ENCODE results near the gene VIM. TPM values are rescaled to one million over a fixed set of nuclear protein-coding genes. Genes with fewer than 3 reads are reported as not detected.

VIM gene
- total and polyA plus RNA-seq, 10 of the 15 experiments (the other 5 are each of a cell fraction or from before 2014, with no cell fraction given), result 44.2 to 287 (median 188) TPM

GRCh38 chr10:17240616-17241015, 12.6 kb downstream of the VIM start:
- Histone ChIP-seq H2AFZ (ENCODE audit: control insufficient read depth, low read depth, low read length) (no peak overlapping the region), H4K20me1 (ENCODE audit: control insufficient read depth, insufficient read depth) (no peaks in the 10 kb centered on the region), H3K27me3 (replicated peaks in 1 of 2; ENCODE audit: control insufficient read depth in 2 of 2, insufficient read depth in 2 of 2, low read length in 1 of 2) (no peaks in the 10 kb centered on the region; a peak in 1 of 4 replicates), H3K36me3 (ENCODE audit: control insufficient read depth in 2 of 2, insufficient read depth in 2 of 2, low read length in 1 of 2) (no peaks in the 10 kb centered on the region; a peak in 1 of 4 replicates), H3K4me3 (no peak overlapping the region), H3K27ac (ENCODE audit: control insufficient read depth, insufficient read depth) (no peak overlapping the region), H3K9ac (ENCODE audit: control insufficient read depth, insufficient read depth, low read length) (no peak overlapping the region), H3K9me3 (replicated peaks; ENCODE audit: control insufficient read depth, insufficient read depth, low read length) (no peaks in the 10 kb centered on the region), H3K79me2 (ENCODE audit: control insufficient read depth, insufficient read depth, low read length) (no peaks in the 10 kb centered on the region), H3K4me2 (ENCODE audit: control insufficient read depth, insufficient read depth) (no peak overlapping the region), H3K4me1 (ENCODE audit: control insufficient read depth, insufficient read depth, low read length) (no peaks in the 10 kb centered on the region)
- in situ Hi-C loops (cut with MboI), result no loop called here
- ATAC-seq (no peak), FAIRE-seq (no peak), DNase-seq (ENCODE audit: low read depth, low spot score) (no peak)
- BruUV-seq (replicated peaks), result no TSS peak
- ChIA-PET SMC1A (ENCODE audit: uncharacterized antibody, unreplicated experiment) (no interaction called here), CTCF (no interaction called here), RAD21 (ENCODE audit: unreplicated experiment) (no interaction called here), POLR2A (no interaction called here)
- intact Hi-C loops (cut with micrococcal nuclease; ENCODE audit: unreplicated experiment), result no loop called here
- TF ChIP-seq BCL11A (IDR thresholded peaks at IDR 0.05; ENCODE audit: low read depth, low read length) (no peak), POLR2AphosphoS2 (IDR thresholded peaks at IDR 0.05; ENCODE audit: low read depth, low read length) (no peak)
- 80% methylated on average over 4 of the region's 4 CpGs for WGBS (ENCODE audit: insufficient coverage, insufficient replicate concordance, low lambda C conversion rate, missing lambda C conversion rate)

GRCh38 chr10:17241611-17242333, 13.7 kb downstream of the VIM start:
- H3K79me2 ChIP-seq (ENCODE audit: control insufficient read depth, insufficient read depth, low read length), result no peaks in the 10 kb centered on the region
- H3K9me3 ChIP-seq (replicated peaks; ENCODE audit: control insufficient read depth, insufficient read depth, low read length), result no peaks in the 10 kb centered on the region; the same call in 1 of the 3 replicates
- WGBS (ENCODE audit: insufficient coverage, insufficient replicate concordance, low lambda C conversion rate, missing lambda C conversion rate), result 52% methylated on average over 5 of the region's 5 CpGs
- intact Hi-C loops (cut with micrococcal nuclease; ENCODE audit: unreplicated experiment) (no loop called here), in situ Hi-C loops (cut with MboI) (no loop called here)
- no peaks in the 10 kb centered on the region for H3K36me3 ChIP-seq (ENCODE audit: control insufficient read depth in 2 of 2, insufficient read depth in 2 of 2, low read length in 1 of 2)
- ChIA-PET CTCF (interaction anchor here (1.2 kb wide), 1 partner anchor 12 kb away, joined by 3 read pairs; no protein-coding TSS in a partner anchor), POLR2A (no interaction called here), SMC1A (ENCODE audit: uncharacterized antibody, unreplicated experiment) (interaction anchor here (0.8 to 1.0 kb wide), 2 partner anchors 11 to 12 kb away, joined by 3 read pairs; no protein-coding TSS in a partner anchor), RAD21 (ENCODE audit: unreplicated experiment) (no interaction called here)
- FAIRE-seq (no peak), DNase-seq (ENCODE audit: low read depth, low spot score) (no peak), ATAC-seq (no peak)
- no peak overlapping the region for H2AFZ ChIP-seq (ENCODE audit: control insufficient read depth, low read depth, low read length)
- BruUV-seq (replicated peaks), result no TSS peak
- H3K27ac ChIP-seq (ENCODE audit: control insufficient read depth, insufficient read depth), result no peak overlapping the region
- H3K9ac ChIP-seq (ENCODE audit: control insufficient read depth, insufficient read depth, low read length), result no peak overlapping the region
- H4K20me1 ChIP-seq (ENCODE audit: control insufficient read depth, insufficient read depth), result no peaks in the 10 kb centered on the region
- H3K4me2 ChIP-seq (ENCODE audit: control insufficient read depth, insufficient read depth), result no peak overlapping the region
- H3K27me3 ChIP-seq (replicated peaks in 1 of 2; ENCODE audit: control insufficient read depth in 2 of 2, insufficient read depth in 2 of 2, low read length in 1 of 2), result no peaks in the 10 kb centered on the region; a peak in 3 of 4 replicates
- H3K4me1 ChIP-seq (ENCODE audit: control insufficient read depth, insufficient read depth, low read length), result no peaks in the 10 kb centered on the region
- no peak overlapping the region for H3K4me3 ChIP-seq
- TF ChIP-seq ZBTB33 (IDR thresholded peaks at IDR 0.05) (no peak), TARDBP (IDR thresholded peaks at IDR 0.05; ENCODE audit: borderline replicate concordance) (no peak), HDAC2 (IDR thresholded peaks at IDR 0.05) (no peak), ZNF24 (IDR thresholded peaks at IDR 0.05) (no peak), RCOR1 (conservative IDR thresholded peaks at IDR 0.05; ENCODE audit: low read depth, low read length) (no peak)
